ENCODE measurements around the gene BRSK2. TPM values are rescaled to one million over a fixed set of nuclear protein-coding genes. Genes with fewer than 3 reads are reported as not detected.

BRSK2 gene
- total RNA-seq, 4 donors from 2014 or later = 1.4 to 8.6 (median 2.0) TPM

- TF ChIP-seq POLR2AphosphoS5 (IDR thresholded peaks at IDR 0.05) (peak; percentile 8), POLR2A (IDR thresholded peaks at IDR 0.05) (no peak), CTCF (IDR thresholded peaks at IDR 0.05) (no peak), EP300 (IDR thresholded peaks at IDR 0.05) (no peak)
- no peak for ATAC-seq
- WGBS, 2 donors (ENCODE audit: low coverage in 1 of 2) = 74% methylated on average over 11 of the region's 31 CpGs; no CpG with 5 or more reads in 1 of the 2 donors
Observed at GRCh38 chr11:1449490-1450243, 59.9 kb downstream of the BRSK2 start.

DNA sequence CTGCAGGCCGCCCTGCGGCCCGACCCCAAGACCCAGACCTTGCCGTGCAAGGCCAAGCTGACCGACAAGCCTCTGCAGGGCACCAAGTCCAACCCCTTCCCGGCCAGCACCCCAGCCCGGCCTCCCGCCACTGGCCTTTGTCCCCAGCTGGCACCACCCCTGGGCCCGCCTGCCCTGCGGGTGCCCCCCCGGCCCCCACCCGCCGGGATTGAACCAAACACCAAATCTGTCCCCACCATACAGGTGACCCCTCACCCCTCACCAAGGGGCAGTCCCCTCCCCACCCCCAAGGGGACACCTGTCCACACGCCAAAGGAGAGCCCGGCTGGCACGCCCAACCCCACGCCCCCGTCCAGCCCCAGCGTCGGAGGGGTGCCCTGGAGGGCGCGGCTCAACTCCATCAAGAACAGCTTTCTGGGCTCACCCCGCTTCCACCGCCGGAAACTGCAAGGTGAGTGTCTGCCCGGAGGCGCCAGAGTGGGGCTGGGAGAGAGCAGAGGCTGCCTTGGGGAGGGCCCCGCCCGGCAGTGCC, 60.7 kb downstream of the BRSK2 start:
- Histone ChIP-seq H3K36me3 (no peaks in the 10 kb centered on the region), H3K4me3 (no peak overlapping the region), H3K9me3 (no peaks in the 10 kb centered on the region), H3K4me1 (peaks cover 0 to 16% (median 0%) of the 10 kb centered on the region in 3 donors), H3K27me3 (peaks cover 43% of the 10 kb centered on the region), H3K27ac (no peak overlapping the region)
- 100% methylated on average over 1 of the region's 29 CpGs; no CpG with 5 or more reads in 1 of the 2 donors for WGBS, 2 donors (ENCODE audit: low coverage in 1 of 2)
- TF ChIP-seq CTCF (IDR thresholded peaks at IDR 0.05) = no peak
- TF ChIP-seq POLR2A (IDR thresholded peaks at IDR 0.05) = no peak
- TF ChIP-seq EP300 (IDR thresholded peaks at IDR 0.05) = no peak
- no peak for ATAC-seq

More at GRCh38 chr11:1449490-1450243, 59.9 kb downstream of the BRSK2 start:
- Histone ChIP-seq H3K4me3 (no peak overlapping the region), H3K9me3 (no peaks in the 10 kb centered on the region), H3K27me3 (peaks cover 49% of the 10 kb centered on the region), H3K36me3 (no peaks in the 10 kb centered on the region), H3K4me1 (peaks cover 0 to 16% (median 0%) of the 10 kb centered on the region in 3 donors), H3K27ac (no peak overlapping the region)

GRCh38 chr11:1450949-1451710, 61.4 kb downstream of the BRSK2 start:
- 20 to 100% methylated on average over 1 to 2 of the region's 22 CpGs for WGBS, 2 donors (ENCODE audit: low coverage in 1 of 2)
- no peaks in the 10 kb centered on the region for H3K9me3 ChIP-seq
- peaks cover 39% of the 10 kb centered on the region for H3K27me3 ChIP-seq
- H3K27ac ChIP-seq = no peak overlapping the region
- ATAC-seq = no peak
- no peak overlapping the region for H3K4me3 ChIP-seq
- no peak for TF ChIP-seq POLR2A (IDR thresholded peaks at IDR 0.05)
- peaks cover 0 to 16% (median 0%) of the 10 kb centered on the region in 3 donors for H3K4me1 ChIP-seq
- H3K36me3 ChIP-seq = no peaks in the 10 kb centered on the region

GRCh38 chr11:1451781-1452470, 62.2 kb downstream of the BRSK2 start:
- H3K4me1 ChIP-seq = peaks cover 0 to 16% (median 0%) of the 10 kb centered on the region in 3 donors
- 60% methylated on average over 2 to 3 of the region's 27 CpGs for WGBS, 2 donors (ENCODE audit: low coverage in 1 of 2)
- TF ChIP-seq POLR2A (IDR thresholded peaks at IDR 0.05) = no peak
- no peak for TF ChIP-seq POLR2AphosphoS5 (IDR thresholded peaks at IDR 0.05)
- no peak for TF ChIP-seq CTCF (IDR thresholded peaks at IDR 0.05)
- TF ChIP-seq EP300 (IDR thresholded peaks at IDR 0.05) = no peak
- no peak for ATAC-seq
- H3K27ac ChIP-seq = no peak overlapping the region
- no peaks in the 10 kb centered on the region for H3K9me3 ChIP-seq
- no peaks in the 10 kb centered on the region for H3K36me3 ChIP-seq
- H3K27me3 ChIP-seq = peaks cover 33% of the 10 kb centered on the region
- no peak overlapping the region for H3K4me3 ChIP-seq

- Histone ChIP-seq H3K9me3 (no peaks in the 10 kb centered on the region), H3K27ac (no peak overlapping the region), H3K4me1 (peaks cover 0 to 24% (median 0%) of the 10 kb centered on the region in 3 donors), H3K4me3 (no peak overlapping the region), H3K36me3 (no peaks in the 10 kb centered on the region), H3K27me3 (peaks cover 25% of the 10 kb centered on the region)
- TF ChIP-seq POLR2A (IDR thresholded peaks at IDR 0.05) = no peak
- TF ChIP-seq POLR2AphosphoS5 (IDR thresholded peaks at IDR 0.05) = no peak
- no peak for TF ChIP-seq EP300 (IDR thresholded peaks at IDR 0.05)
- no peak for ATAC-seq
- 66% methylated on average over 6 of the region's 13 CpGs; no CpG with 5 or more reads in 1 of the 2 donors for WGBS, 2 donors (ENCODE audit: low coverage in 1 of 2)
Observed at GRCh38 chr11:1452744-1453143, 63.0 kb downstream of the BRSK2 start.

All from gastroesophageal sphincter (tissue), 4 donors.